RWPE2 (cell line): ENCODE data around the gene GFM1.
"Not testable (repeated sequence)": the region's sequence is repeated elsewhere in the genome, so short reads cannot be mapped to it uniquely, and the experiment has no call there.

Source experiments
- ATAC-seq: fragments of 200-7000 bp; cut with Tn5 transposase; 3 replicates; pipeline ENCODE4 v1.9.1; 2021; ENCODE audit warnings: low read depth
- DNase-seq: peaks from one replicate; pipeline ENCODE4 v3.0.0-alpha.2; 2020; ENCODE audit warnings: low spot score
- H3K27ac ChIP-seq: fragments of 450-650 bp; 2 replicates; pipeline ENCODE4 v1.5.1; 2017; ENCODE audit warnings: mild to moderate bottlenecking; ENCODE audit not compliant: poor library complexity, severe bottlenecking
- H3K27me3 ChIP-seq: fragments of 250-450 bp; sonication (Bioruptor Pico); 2 replicates; pipeline ENCODE4 v1.5.1; 2021; ENCODE audit warnings: mild to moderate bottlenecking, moderate library complexity; ENCODE audit not compliant: insufficient read depth, poor library complexity, severe bottlenecking
- H3K36me3 ChIP-seq: fragments of 250-450 bp; sonication (Bioruptor Pico); 2 replicates; pipeline ENCODE4 v1.5.1; 2020; ENCODE audit warnings: low read depth, mild to moderate bottlenecking, moderate library complexity
- H3K4me1 ChIP-seq: fragments of 250-450 bp; sonication (Bioruptor Pico); 2 replicates; pipeline ENCODE4 v1.5.1; 2021; ENCODE audit warnings: mild to moderate bottlenecking, moderate library complexity; ENCODE audit not compliant: insufficient read depth, poor library complexity, severe bottlenecking
- H3K4me3 ChIP-seq: fragments of 250-450 bp; sonication (Bioruptor Pico); 2 replicates; pipeline ENCODE4 v1.5.1; 2021; ENCODE audit warnings: mild to moderate bottlenecking, moderate library complexity; ENCODE audit not compliant: severe bottlenecking
- H3K9me3 ChIP-seq: fragments of 250-450 bp; sonication (Bioruptor Pico); 2 replicates; pipeline ENCODE4 v1.5.1; 2021; ENCODE audit warnings: mild to moderate bottlenecking, moderate library complexity; ENCODE audit not compliant: severe bottlenecking
- CTCF ChIP-seq: fragments of 450-650 bp; IDR thresholded peaks from one replicate; pipeline ENCODE4 v1.5.1; 2017; ENCODE audit warnings: mild to moderate bottlenecking, moderate library complexity; ENCODE audit not compliant: poor library complexity, severe bottlenecking

Gene GFM1

GRCh38 chr3:158683230-158683962, 39.1 kb downstream of the GFM1 start:
- no peak for TF ChIP-seq CTCF
- H3K9me3 ChIP-seq: no peaks in the 10 kb centered on the region
- H3K36me3 ChIP-seq: peaks cover 33% of the 10 kb centered on the region
- no peaks in the 10 kb centered on the region for H3K4me1 ChIP-seq
- H3K27ac ChIP-seq: no peak overlapping the region
- DNase-seq (no peak), ATAC-seq (no peak)
- no peak overlapping the region for H3K4me3 ChIP-seq
- H3K27me3 ChIP-seq: no peaks in the 10 kb centered on the region

- TF ChIP-seq CTCF: no peak
- DNase-seq: no peak
- Histone ChIP-seq H3K9me3 (no peaks in the 10 kb centered on the region), H3K36me3 (peaks cover 36% of the 10 kb centered on the region), H3K27ac (no peak overlapping the region), H3K4me3 (no peak overlapping the region), H3K27me3 (no peaks in the 10 kb centered on the region), H3K4me1 (no peaks in the 10 kb centered on the region)
- no peak for ATAC-seq
Measured at GRCh38 chr3:158685159-158685558, 40.8 kb downstream of the GFM1 start.

GRCh38 chr3:158693866-158694456, 49.6 kb downstream of the GFM1 start:
- not testable (repeated sequence) for H3K9me3 ChIP-seq, H3K4me1 ChIP-seq, DNase-seq, H3K27ac ChIP-seq, ATAC-seq, H3K4me3 ChIP-seq, H3K27me3 ChIP-seq
- peaks cover 18% of the 10 kb centered on the region for H3K36me3 ChIP-seq

- Histone ChIP-seq H3K27me3 (no peaks in the 10 kb centered on the region), H3K9me3 (no peaks in the 10 kb centered on the region), H3K4me3 (no peak overlapping the region), H3K27ac (no peak overlapping the region), H3K4me1 (peaks cover 2% of the 10 kb centered on the region), H3K36me3 (peaks cover 2% of the 10 kb centered on the region)
- no peak for TF ChIP-seq CTCF
- DNase-seq (no peak), ATAC-seq (0 out of 3 replicates have a peak, but pooled peaks have one; percentile 27)
Measured at GRCh38 chr3:158696618-158697017, 52.3 kb downstream of the GFM1 start.

GRCh38 chr3:158700559-158700958, 56.2 kb downstream of the GFM1 start:
- Histone ChIP-seq H3K36me3 (no peaks in the 10 kb centered on the region; the same call in 1 of the 2 replicates), H3K9me3 (no peaks in the 10 kb centered on the region), H3K27me3 (no peaks in the 10 kb centered on the region), H3K4me3 (no peak overlapping the region), H3K27ac (no peak overlapping the region), H3K4me1 (peaks cover 18% of the 10 kb centered on the region)
- ATAC-seq (no peak), DNase-seq (no peak)
- no peak for TF ChIP-seq CTCF
